GM12878 (cell line): ENCODE measurements around the gene GADL1. TPM values are rescaled to one million over a fixed set of nuclear protein-coding genes. Genes with fewer than 3 reads are reported as not detected.

ENCODE experiments used
- ATAC-seq: fragments of 200-7000 bp; cut with Tn5 transposase; 3 replicates; pipeline ENCODE4 v1.9.1; 2020; ENCODE audit warnings: mild to moderate bottlenecking, moderate library complexity
- BruUV-seq: library from RNA; stranded (reverse); fragments of 400-500 nt; replicated peaks from 2 replicates; lab custom pipeline; 2021; lab: Mats Ljungman, UMichigan
- CTCF ChIA-PET: fragments of 300-600 bp; sonication (Branson Sonifier 250); formaldehyde crosslinking; extraction: SDS; loops from one replicate; lab custom pipeline; 2021; ENCODE audit warnings: inconsistent platforms; lab: Yijun Ruan, JAX
- POLR2A ChIA-PET: fragments of 350-600 bp; formaldehyde crosslinking; extraction: SDS; loops from one replicate; lab custom pipeline; 2021; ENCODE audit warnings: inconsistent platforms; lab: Charles Lee
- RAD21 ChIA-PET: fragments of 300-600 bp; sonication (Branson Sonifier 250); formaldehyde crosslinking; loops from one replicate; lab custom pipeline; 2023; ENCODE audit warnings: antibody characterized with exemption; ENCODE audit not compliant: unreplicated experiment; lab: Charles Lee
- SMC1A ChIA-PET: fragments of 300-600 bp; sonication (Branson Sonifier 250); formaldehyde crosslinking; loops from one replicate; lab custom pipeline; 2023; ENCODE audit not compliant: unreplicated experiment, uncharacterized antibody; lab: Charles Lee
- DNase-seq: peaks from one replicate; pipeline ENCODE4 v3.0.0-alpha.2; 2011; ENCODE audit warnings: low read depth, low spot score
- FAIRE-seq: peaks from 3 replicates; lab custom pipeline; 2011; peaks lifted over from hg19 to GRCh38; lab: Jason Lieb, UNC
- H2AFZ ChIP-seq: 2 replicates; pipeline ENCODE4 v1.6.0; 2011; ENCODE audit warnings: low read depth, low read length, control low read depth; ENCODE audit not compliant: control insufficient read depth
- H3K27ac ChIP-seq: 2 replicates; pipeline ENCODE4 v1.5.1; 2011; ENCODE audit warnings: control low read depth; ENCODE audit not compliant: control insufficient read depth, insufficient read depth
- H3K27me3 ChIP-seq, 2 experiments: replicated peaks in 1 of 2; 2 replicates each; pipeline versions ENCODE4 v1.6.0 to v1.6.1; 2011; ENCODE audit warnings: low read length in 1 of 2; ENCODE audit not compliant: control insufficient read depth in 2 of 2, insufficient read depth in 2 of 2
- H3K36me3 ChIP-seq, 2 experiments: 2 replicates each; pipeline ENCODE4 v1.5.1; 2011; ENCODE audit warnings: low read length in 1 of 2; ENCODE audit not compliant: control insufficient read depth in 2 of 2, insufficient read depth in 2 of 2
- H3K4me1 ChIP-seq: 2 replicates; pipeline ENCODE4 v1.6.1; 2011; ENCODE audit warnings: mild to moderate bottlenecking, low read length, moderate library complexity, mixed read lengths; ENCODE audit not compliant: control insufficient read depth, insufficient read depth
- H3K4me2 ChIP-seq: 2 replicates; pipeline ENCODE4 v1.6.0; 2011; ENCODE audit warnings: control low read depth; ENCODE audit not compliant: control insufficient read depth, insufficient read depth
- H3K4me3 ChIP-seq: fragments of 200-600 bp; sonication (generic); 2 replicates; pipeline ENCODE4 v1.5.1; 2016
- H3K79me2 ChIP-seq: 2 replicates; pipeline ENCODE4 v1.6.0; 2011; ENCODE audit warnings: low read length; ENCODE audit not compliant: control insufficient read depth, insufficient read depth
- H3K9ac ChIP-seq: 2 replicates; pipeline ENCODE4 v1.8.0; 2011; ENCODE audit warnings: low read length, control low read depth, mixed read lengths; ENCODE audit not compliant: control insufficient read depth, insufficient read depth
- H3K9me3 ChIP-seq: replicated peaks from 3 replicates; pipeline ENCODE4 v1.5.1; 2011; ENCODE audit warnings: mild to moderate bottlenecking, low read length; ENCODE audit not compliant: control insufficient read depth, insufficient read depth
- H4K20me1 ChIP-seq: 2 replicates; pipeline ENCODE4 v1.6.0; 2011; ENCODE audit not compliant: control insufficient read depth, insufficient read depth
- CBX3 ChIP-seq: fragments of 200-600 bp; sonication (generic); IDR thresholded peaks from 2 replicates; pipeline ENCODE4 v1.6.1; 2016; ENCODE audit warnings: low read depth, borderline replicate concordance
- CEBPB ChIP-seq, 2 experiments: fragments of 150-350 bp in 1 of 2; IDR thresholded peaks; 2 replicates each; pipeline ENCODE4 v1.6.1; 2012 to 2014; ENCODE audit warnings: low read depth in 2 of 2, low read length in 2 of 2, borderline replicate concordance in 1 of 2, inconsistent platforms in 1 of 2
- EP300 ChIP-seq, 2 experiments: fragments of 150-350 bp in 1 of 2; IDR thresholded peaks; 2 replicates each; pipeline ENCODE4 v1.6.1; 2011 to 2012; ENCODE audit warnings: low read depth in 2 of 2, low read length in 2 of 2, borderline replicate concordance in 1 of 2, improper control_type of control experiment in 1 of 2, inconsistent platforms in 1 of 2; ENCODE audit not compliant: control insufficient read depth in 1 of 2
- HDGF ChIP-seq: fragments of 450-650 bp; IDR thresholded peaks from 2 replicates; pipeline ENCODE4 v1.6.1; 2016; ENCODE audit warnings: antibody characterized with exemption
- IRF5 ChIP-seq: fragments of 450-650 bp; IDR thresholded peaks from 2 replicates; pipeline ENCODE4 v1.6.1; 2017; ENCODE audit warnings: borderline replicate concordance
- JUND ChIP-seq: IDR thresholded peaks from 2 replicates; pipeline ENCODE4 v1.6.1; 2012; ENCODE audit warnings: low read depth, mild to moderate bottlenecking, low read length, improper control_type of control experiment, moderate library complexity
- KLF5 ChIP-seq: fragments of 450-650 bp; IDR thresholded peaks from 2 replicates; pipeline ENCODE4 v1.6.1; 2014; ENCODE audit warnings: mild to moderate bottlenecking; ENCODE audit not compliant: partially characterized antibody
- NRF1 ChIP-seq: conservative IDR thresholded peaks from 2 replicates; pipeline ENCODE4 v1.6.1; 2011; ENCODE audit warnings: mild to moderate bottlenecking, low read depth, low read length, improper control_type of control experiment
- RFX5 ChIP-seq: IDR thresholded peaks from 2 replicates; pipeline ENCODE4 v1.6.1; 2011; ENCODE audit warnings: low read depth, low read length, improper control_type of control experiment
- SMAD5 ChIP-seq: IDR thresholded peaks from 2 replicates; pipeline ENCODE4 v1.6.1; 2016; ENCODE audit warnings: antibody characterized with exemption, low read depth
- ZBED1 ChIP-seq: IDR thresholded peaks from 2 replicates; pipeline ENCODE4 v1.6.1; 2016; ENCODE audit warnings: borderline replicate concordance
- WGBS: methylation state at CpG from one replicate; pipeline ENCODE4 v1.1.6; 2016; ENCODE audit warnings: low lambda C conversion rate; ENCODE audit not compliant: insufficient replicate concordance, insufficient coverage; ENCODE audit errors: missing lambda C conversion rate; 5-methylcytosine and 5-hydroxymethylcytosine counted together
- in situ Hi-C: fragments of 300-500 bp; cut with MboI; formaldehyde crosslinking; loops from 9 replicates; pipeline ENCODE4 v1.14.3; 2018; ENCODE audit warnings: mixed read lengths
- intact Hi-C: fragments of 100-400 bp; cut with micrococcal nuclease; formaldehyde crosslinking; loops from one replicate; pipeline ENCODE4 v1.14.2; 2022; ENCODE audit not compliant: unreplicated experiment
- polyA plus RNA-seq, 11 experiments: library from polyadenylated mRNA; depleted of rRNA in 4 of 11; unstranded in 6 of 11; stranded (reverse) in 5 of 11; fragments of >200 nt; fragmentation: Nextera tagmentation in 4 of 11; fragmentation: Illumina TruSeq in 1 of 11; extraction: Ambion mirVana in 4 of 11; extraction: Trizol in 1 of 11; gene quantifications; 1 replicate in 1 of 11; 2 replicates in 10 of 11; pipeline versions ENCODE4 v1.2.1 to v1.2.3, GENCODE V29; 2011 to 2016; ENCODE audit warnings: inconsistent platforms in 2 of 11, missing spikeins in 2 of 11, low read depth in 1 of 11
- total RNA-seq, 4 experiments: library from RNA; depleted of rRNA in 3 of 4; stranded (reverse); fragments of >200 nt in 3 of 4; fragmentation: Illumina TruSeq in 1 of 4; extraction: Trizol in 1 of 4; gene quantifications; 2 replicates each; pipeline versions ENCODE4 v1.2.1 to v1.2.3, GENCODE V29; 2013 to 2021
- TF ChIP-seq, protein P1 (sequence below): fragments of 150-350 bp; IDR thresholded peaks from 2 replicates; pipeline ENCODE4 v1.6.1; 2016; ENCODE audit warnings: low read depth, low read length
- TF ChIP-seq, protein P2 (sequence below): IDR thresholded peaks from 2 replicates; pipeline ENCODE4 v1.6.1; 2012; ENCODE audit warnings: low read depth, low read length, improper control_type of control experiment

The GADL1 gene
- total and polyA plus RNA-seq, 10 of the 15 experiments (the other 5 are each of a cell fraction or from before 2014, with no cell fraction given), result 0.04 TPM; not detected in 9

DNA sequence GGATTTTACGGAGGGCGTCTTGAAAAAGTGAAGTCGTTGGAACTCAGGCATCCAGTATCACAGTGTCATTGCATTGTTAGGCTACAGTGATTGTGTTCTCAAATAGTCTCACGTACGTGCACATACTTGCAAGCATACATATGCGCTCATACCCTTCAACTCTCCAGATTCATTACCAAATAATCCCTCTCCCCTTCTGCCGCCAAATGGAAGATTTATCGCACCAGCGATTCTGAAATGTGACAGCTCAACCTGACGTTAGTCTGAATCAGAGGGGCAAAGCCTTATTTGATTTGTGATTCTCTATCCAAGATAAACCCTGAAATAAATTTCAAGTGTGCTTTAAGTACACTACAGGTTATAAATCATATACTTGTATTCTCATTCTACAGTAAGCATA lies 119.4 kb downstream of the GADL1 start:
- no TSS peak for BruUV-seq
- CTCF ChIA-PET, result no interaction called here
- in situ Hi-C loops (no loop called here), intact Hi-C loops (loop anchor here (10.0 kb wide), 1 partner anchor 670 kb away; no protein-coding TSS in a partner anchor)
- no peaks in the 10 kb centered on the region for H3K36me3 ChIP-seq
- ATAC-seq, result no peak
- no peaks in the 10 kb centered on the region for H3K4me1 ChIP-seq
- H3K79me2 ChIP-seq, result no peaks in the 10 kb centered on the region
- H3K27me3 ChIP-seq, result no peaks in the 10 kb centered on the region; a peak in 2 of 4 replicates
- no peak for DNase-seq
- no peaks in the 10 kb centered on the region for H4K20me1 ChIP-seq
- no peak overlapping the region for H3K4me3 ChIP-seq
- 72% methylated on average over 10 of the region's 10 CpGs for WGBS
- TF ChIP-seq SMAD5, result no peak
- TF ChIP-seq HDGF, result no peak
- TF ChIP-seq, protein P1, sequence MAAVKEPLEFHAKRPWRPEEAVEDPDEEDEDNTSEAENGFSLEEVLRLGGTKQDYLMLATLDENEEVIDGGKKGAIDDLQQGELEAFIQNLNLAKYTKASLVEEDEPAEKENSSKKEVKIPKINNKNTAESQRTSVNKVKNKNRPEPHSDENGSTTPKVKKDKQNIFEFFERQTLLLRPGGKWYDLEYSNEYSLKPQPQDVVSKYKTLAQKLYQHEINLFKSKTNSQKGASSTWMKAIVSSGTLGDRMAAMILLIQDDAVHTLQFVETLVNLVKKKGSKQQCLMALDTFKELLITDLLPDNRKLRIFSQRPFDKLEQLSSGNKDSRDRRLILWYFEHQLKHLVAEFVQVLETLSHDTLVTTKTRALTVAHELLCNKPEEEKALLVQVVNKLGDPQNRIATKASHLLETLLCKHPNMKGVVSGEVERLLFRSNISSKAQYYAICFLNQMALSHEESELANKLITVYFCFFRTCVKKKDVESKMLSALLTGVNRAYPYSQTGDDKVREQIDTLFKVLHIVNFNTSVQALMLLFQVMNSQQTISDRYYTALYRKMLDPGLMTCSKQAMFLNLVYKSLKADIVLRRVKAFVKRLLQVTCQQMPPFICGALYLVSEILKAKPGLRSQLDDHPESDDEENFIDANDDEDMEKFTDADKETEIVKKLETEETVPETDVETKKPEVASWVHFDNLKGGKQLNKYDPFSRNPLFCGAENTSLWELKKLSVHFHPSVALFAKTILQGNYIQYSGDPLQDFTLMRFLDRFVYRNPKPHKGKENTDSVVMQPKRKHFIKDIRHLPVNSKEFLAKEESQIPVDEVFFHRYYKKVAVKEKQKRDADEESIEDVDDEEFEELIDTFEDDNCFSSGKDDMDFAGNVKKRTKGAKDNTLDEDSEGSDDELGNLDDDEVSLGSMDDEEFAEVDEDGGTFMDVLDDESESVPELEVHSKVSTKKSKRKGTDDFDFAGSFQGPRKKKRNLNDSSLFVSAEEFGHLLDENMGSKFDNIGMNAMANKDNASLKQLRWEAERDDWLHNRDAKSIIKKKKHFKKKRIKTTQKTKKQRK, result no peak
- TF ChIP-seq, protein P2, sequence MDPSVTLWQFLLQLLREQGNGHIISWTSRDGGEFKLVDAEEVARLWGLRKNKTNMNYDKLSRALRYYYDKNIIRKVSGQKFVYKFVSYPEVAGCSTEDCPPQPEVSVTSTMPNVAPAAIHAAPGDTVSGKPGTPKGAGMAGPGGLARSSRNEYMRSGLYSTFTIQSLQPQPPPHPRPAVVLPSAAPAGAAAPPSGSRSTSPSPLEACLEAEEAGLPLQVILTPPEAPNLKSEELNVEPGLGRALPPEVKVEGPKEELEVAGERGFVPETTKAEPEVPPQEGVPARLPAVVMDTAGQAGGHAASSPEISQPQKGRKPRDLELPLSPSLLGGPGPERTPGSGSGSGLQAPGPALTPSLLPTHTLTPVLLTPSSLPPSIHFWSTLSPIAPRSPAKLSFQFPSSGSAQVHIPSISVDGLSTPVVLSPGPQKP, result no peak
- no peak for TF ChIP-seq ZBED1
- TF ChIP-seq NRF1, result no peak
- TF ChIP-seq EP300 (IDR thresholded peaks at IDR 0.05; ENCODE audit: borderline replicate concordance in 1 of 2, control insufficient read depth in 1 of 2, low read depth in 2 of 2, low read length in 2 of 2), result no peak
- no peak for TF ChIP-seq KLF5
- TF ChIP-seq JUND, result no peak
- no peak for TF ChIP-seq RFX5
- TF ChIP-seq IRF5, result no peak
- TF ChIP-seq CBX3, result no peak
- no peak for TF ChIP-seq CEBPB (IDR thresholded peaks at IDR 0.05; ENCODE audit: borderline replicate concordance in 1 of 2, low read depth in 2 of 2, low read length in 2 of 2)
- H2AFZ ChIP-seq, result no peak overlapping the region
- H3K9ac ChIP-seq, result no peak overlapping the region
- FAIRE-seq, result no peak
- H3K9me3 ChIP-seq, result no peaks in the 10 kb centered on the region; the same call in 2 of the 3 replicates
- RAD21 ChIA-PET, result no interaction called here
- POLR2A ChIA-PET, result no interaction called here
- no peak overlapping the region for H3K4me2 ChIP-seq
- H3K27ac ChIP-seq, result no peak overlapping the region
- SMC1A ChIA-PET, result interaction anchor here (0.7 kb wide), 1 partner anchor 79 kb away, joined by 3 read pairs; no protein-coding TSS in a partner anchor
